ENCODE data around the gene CLDN3. TPM values are rescaled to one million over a fixed set of nuclear protein-coding genes. Genes with fewer than 3 reads are reported as not detected.

CLDN3 gene
- total and polyA plus RNA-seq, 9 of the 15 experiments (the other 6 are each of a cell fraction or from before 2014, with no cell fraction given), result 0.29 TPM; not detected in 8

- 0 out of 2 replicates have a peak, but pooled peaks have one; percentile 65 for TF ChIP-seq ZC3H8 (IDR thresholded peaks at IDR 0.05)
Observed at GRCh38 chr7:73762659-73762999, 7.4 kb downstream of the CLDN3 start (continued).

GRCh38 chr7:73761854-73762658, 8.0 kb downstream of the CLDN3 start:
- WGBS (ENCODE audit: insufficient coverage, low coverage, missing lambda C conversion rate), result 26% methylated on average over 6 of the region's 8 CpGs
- Histone ChIP-seq H3K27me3 (ENCODE audit: control insufficient read depth in 2 of 2, insufficient read depth in 2 of 2, low read length in 2 of 2) (no peaks in the 10 kb centered on the region), H3K9me1 (ENCODE audit: control insufficient read depth, insufficient read depth, low read length) (no peaks in the 10 kb centered on the region), H3K79me2 (ENCODE audit: control insufficient read depth, insufficient read depth, low read length) (no peaks in the 10 kb centered on the region), H2AFZ (ENCODE audit: low read depth, low read length) (no peak overlapping the region), H3K9me3 (replicated peaks; ENCODE audit: control insufficient read depth, insufficient read depth, low read depth, low read length) (no peaks in the 10 kb centered on the region), H3K4me1 (replicated peaks in 1 of 2; ENCODE audit: control insufficient read depth in 2 of 2, insufficient read depth in 2 of 2, low read length in 2 of 2) (peaks cover 7 to 18% of the 10 kb centered on the region in 2 experiments; a peak in 4 of 5 replicates), H3K9ac (ENCODE audit: insufficient read depth in 1 of 2, low read depth in 2 of 2, low read length in 2 of 2) (no peak overlapping the region; a peak in 1 of 4 replicates), H4K20me1 (replicated peaks; ENCODE audit: control insufficient read depth, insufficient read depth, low read length) (0 out of 2 replicates have a peak, but pooled peaks cover 6% of the 10 kb centered on the region), H3K36me3 (ENCODE audit: control insufficient read depth, insufficient read depth, low read length) (no peaks in the 10 kb centered on the region), H3K27ac (ENCODE audit: extremely low read depth, low read depth, low read length) (no peak overlapping the region), H3K4me3 (no peak overlapping the region), H3K4me2 (ENCODE audit: insufficient read depth, low read length) (no peak overlapping the region)
- ChIA-PET POLR2A (no interaction called here), CTCF (ENCODE audit: low intra/inter-chr PET ratio) (no interaction called here)
- no peak for TF ChIP-seq BDP1 (IDR thresholded peaks at IDR 0.05; ENCODE audit: insufficient read depth, insufficient read length)
- no peak for TF ChIP-seq LEF1 (IDR thresholded peaks at IDR 0.05)
- TF ChIP-seq ZBTB34 (CRISPR knock-in tag; IDR thresholded peaks at IDR 0.05), result no peak
- no peak for TF ChIP-seq SMARCE1 (IDR thresholded peaks at IDR 0.05)
- no peak for TF ChIP-seq ZNF224 (CRISPR knock-in tag; IDR thresholded peaks at IDR 0.05)
- no peak for TF ChIP-seq ZNF75A (CRISPR knock-in tag; IDR thresholded peaks at IDR 0.05)
- TF ChIP-seq POLR2B (IDR thresholded peaks at IDR 0.05; ENCODE audit: low read depth, partially characterized antibody), result no peak
- TF ChIP-seq AFF4 (CRISPR knock-in tag; IDR thresholded peaks at IDR 0.05), result no peak
- TF ChIP-seq XRCC4 (IDR thresholded peaks at IDR 0.05; ENCODE audit: extremely low read depth, insufficient read depth, insufficient read length), result no peak
- TF ChIP-seq FOXJ2 (tag; IDR thresholded peaks at IDR 0.05), result no peak
- no peak for TF ChIP-seq FUS (optimal IDR thresholded peaks at IDR 0.05; ENCODE audit: low read depth, low read length)
- TF ChIP-seq ZNF589 (CRISPR knock-in tag; IDR thresholded peaks at IDR 0.05; ENCODE audit: low read depth), result no peak
- no peak for TF ChIP-seq HNRNPL (IDR thresholded peaks at IDR 0.05; ENCODE audit: low read depth, low read length)
- TF ChIP-seq ZNF253 (CRISPR knock-in tag; conservative IDR thresholded peaks at IDR 0.05), result no peak
- no peak for TF ChIP-seq CREM (IDR thresholded peaks at IDR 0.05; ENCODE audit: low read depth)
- TF ChIP-seq ELF2 (CRISPR knock-in tag; IDR thresholded peaks at IDR 0.05), result no peak
- intact Hi-C loops (cut with micrococcal nuclease) (no loop called here), in situ Hi-C loops (cut with MboI) (no loop called here)
- BruUV-seq (replicated peaks), result no TSS peak
- ATAC-seq (peak; percentile 40), DNase-seq (ENCODE audit: extremely low read depth in 1 of 4, low spot score in 3 of 4) (peak in 2 of 4 experiments; percentile 20 to 25), FAIRE-seq (no peak)
